Measurements from ENCODE around the gene NWD2. TPM values are rescaled to one million over a fixed set of nuclear protein-coding genes. Genes with fewer than 3 reads are reported as not detected.

Gene NWD2
- total RNA-seq, 1 experiment from 2014 or later: not detected

DNA sequence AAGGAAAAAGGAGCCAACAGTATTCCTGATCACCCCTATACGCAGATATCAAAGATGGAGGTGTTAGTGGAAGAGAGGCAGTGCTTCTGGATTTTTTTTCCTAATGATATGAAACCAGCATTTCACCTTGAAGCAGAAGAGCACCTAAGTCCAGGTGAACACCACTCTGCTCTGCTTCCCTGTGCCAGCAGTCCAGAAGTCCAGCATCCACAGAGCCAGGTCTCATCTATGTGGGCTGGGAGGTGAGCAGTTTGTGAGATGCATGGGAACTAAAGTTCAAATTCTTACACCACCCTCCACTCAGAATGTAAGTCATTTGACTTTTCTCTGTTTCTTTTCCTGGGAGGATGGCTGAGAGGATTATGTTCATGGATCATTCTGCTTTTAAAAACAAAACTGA lies 239.1 kb downstream of the NWD2 start:
- H3K27ac ChIP-seq (ENCODE audit: low read depth, low read length, poor library complexity, severe bottlenecking): no peak overlapping the region
- TF ChIP-seq EZH2 (IDR thresholded peaks at IDR 0.05; ENCODE audit: borderline replicate concordance, low read depth, low read length, poor library complexity, severe bottlenecking): no peak
- intact Hi-C loops (cut with micrococcal nuclease; ENCODE audit: unreplicated experiment): no loop called here
- no peaks in the 10 kb centered on the region for H3K4me1 ChIP-seq (ENCODE audit: insufficient read depth, low read length, poor library complexity, severe bottlenecking)
- peaks cover 23% of the 10 kb centered on the region for H3K27me3 ChIP-seq (replicated peaks; ENCODE audit: insufficient read depth, low read depth, low read length, poor library complexity)
- POLR2A ChIA-PET (ENCODE audit: low non-redundant PET): no interaction called here
- no peaks in the 10 kb centered on the region for H3K9me3 ChIP-seq (ENCODE audit: low read depth, low read length, poor library complexity, severe bottlenecking)
- no peaks in the 10 kb centered on the region for H3K36me3 ChIP-seq (ENCODE audit: insufficient read depth, low read length, poor library complexity, severe bottlenecking)
- BruUV-seq (replicated peaks): no TSS peak
- no peak for DNase-seq (ENCODE audit: low spot score)
- CTCF ChIA-PET: no interaction called here
- no peak overlapping the region for H3K4me3 ChIP-seq (ENCODE audit: low read depth, low read length, poor library complexity, severe bottlenecking)

DNA sequence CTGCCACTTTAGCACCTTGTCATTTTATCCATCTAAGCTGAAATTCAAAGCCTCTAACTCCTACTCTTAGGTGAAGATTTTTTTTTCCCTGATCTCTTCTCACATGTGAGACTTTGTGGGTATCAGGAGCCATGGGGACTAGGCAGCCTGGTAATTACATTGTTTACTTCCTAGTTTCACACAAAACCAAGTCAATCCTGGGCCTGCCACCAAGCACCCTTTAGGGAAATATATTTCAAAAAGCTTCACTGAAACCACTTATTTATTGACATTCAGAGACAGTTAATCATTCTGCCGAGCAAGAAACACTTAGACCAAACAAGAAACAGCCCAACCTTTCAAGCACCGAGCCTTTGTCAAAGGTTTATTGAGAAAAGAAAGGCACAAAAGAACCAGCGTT lies 241.6 kb downstream of the NWD2 start:
- intact Hi-C loops (cut with micrococcal nuclease; ENCODE audit: unreplicated experiment): no loop called here
- Histone ChIP-seq H3K4me1 (ENCODE audit: insufficient read depth, low read length, poor library complexity, severe bottlenecking) (no peaks in the 10 kb centered on the region), H3K36me3 (ENCODE audit: insufficient read depth, low read length, poor library complexity, severe bottlenecking) (no peaks in the 10 kb centered on the region), H3K27me3 (replicated peaks; ENCODE audit: insufficient read depth, low read depth, low read length, poor library complexity) (peaks cover 38% of the 10 kb centered on the region), H3K27ac (ENCODE audit: low read depth, low read length, poor library complexity, severe bottlenecking) (no peak overlapping the region), H3K4me3 (ENCODE audit: low read depth, low read length, poor library complexity, severe bottlenecking) (no peak overlapping the region), H3K9me3 (ENCODE audit: low read depth, low read length, poor library complexity, severe bottlenecking) (no peaks in the 10 kb centered on the region)
- no TSS peak for BruUV-seq (replicated peaks)
- TF ChIP-seq, protein P1, sequence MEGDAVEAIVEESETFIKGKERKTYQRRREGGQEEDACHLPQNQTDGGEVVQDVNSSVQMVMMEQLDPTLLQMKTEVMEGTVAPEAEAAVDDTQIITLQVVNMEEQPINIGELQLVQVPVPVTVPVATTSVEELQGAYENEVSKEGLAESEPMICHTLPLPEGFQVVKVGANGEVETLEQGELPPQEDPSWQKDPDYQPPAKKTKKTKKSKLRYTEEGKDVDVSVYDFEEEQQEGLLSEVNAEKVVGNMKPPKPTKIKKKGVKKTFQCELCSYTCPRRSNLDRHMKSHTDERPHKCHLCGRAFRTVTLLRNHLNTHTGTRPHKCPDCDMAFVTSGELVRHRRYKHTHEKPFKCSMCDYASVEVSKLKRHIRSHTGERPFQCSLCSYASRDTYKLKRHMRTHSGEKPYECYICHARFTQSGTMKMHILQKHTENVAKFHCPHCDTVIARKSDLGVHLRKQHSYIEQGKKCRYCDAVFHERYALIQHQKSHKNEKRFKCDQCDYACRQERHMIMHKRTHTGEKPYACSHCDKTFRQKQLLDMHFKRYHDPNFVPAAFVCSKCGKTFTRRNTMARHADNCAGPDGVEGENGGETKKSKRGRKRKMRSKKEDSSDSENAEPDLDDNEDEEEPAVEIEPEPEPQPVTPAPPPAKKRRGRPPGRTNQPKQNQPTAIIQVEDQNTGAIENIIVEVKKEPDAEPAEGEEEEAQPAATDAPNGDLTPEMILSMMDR (conservative IDR thresholded peaks at IDR 0.05; ENCODE audit: low read depth, low read length): no peak
- no peak for TF ChIP-seq EZH2 (IDR thresholded peaks at IDR 0.05; ENCODE audit: borderline replicate concordance, low read depth, low read length, poor library complexity, severe bottlenecking)
- POLR2A ChIA-PET (ENCODE audit: low non-redundant PET): no interaction called here
- CTCF ChIA-PET: no interaction called here
- DNase-seq (ENCODE audit: low spot score): no peak

DNA sequence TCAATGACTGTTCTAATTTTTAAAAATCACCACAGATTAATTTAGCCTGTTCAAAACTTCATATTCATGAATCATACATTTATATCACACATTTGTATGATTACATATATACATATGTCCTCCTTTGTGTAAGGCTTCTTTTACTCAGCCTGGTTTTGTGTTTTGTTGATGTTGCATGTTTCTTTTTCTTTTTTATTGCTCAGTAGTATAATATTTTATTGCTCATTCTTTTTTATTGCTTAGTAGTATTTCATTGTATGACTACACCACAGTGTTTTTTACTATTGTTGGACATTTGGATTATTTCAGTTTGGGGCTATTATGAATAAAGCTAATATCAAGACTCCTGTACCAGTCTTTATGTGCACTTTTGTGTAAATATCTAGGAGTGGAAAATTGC lies 243.1 kb downstream of the NWD2 start:
- Histone ChIP-seq H3K4me3 (ENCODE audit: low read depth, low read length, poor library complexity, severe bottlenecking) (no peak overlapping the region), H3K4me1 (ENCODE audit: insufficient read depth, low read length, poor library complexity, severe bottlenecking) (no peaks in the 10 kb centered on the region), H3K27me3 (replicated peaks; ENCODE audit: insufficient read depth, low read depth, low read length, poor library complexity) (peaks cover 42% of the 10 kb centered on the region), H3K27ac (ENCODE audit: low read depth, low read length, poor library complexity, severe bottlenecking) (no peak overlapping the region), H3K36me3 (ENCODE audit: insufficient read depth, low read length, poor library complexity, severe bottlenecking) (no peaks in the 10 kb centered on the region), H3K9me3 (ENCODE audit: low read depth, low read length, poor library complexity, severe bottlenecking) (no peaks in the 10 kb centered on the region)
- intact Hi-C loops (cut with micrococcal nuclease; ENCODE audit: unreplicated experiment): no loop called here
- TF ChIP-seq EZH2 (IDR thresholded peaks at IDR 0.05; ENCODE audit: borderline replicate concordance, low read depth, low read length, poor library complexity, severe bottlenecking): no peak
- TF ChIP-seq, protein P1 (conservative IDR thresholded peaks at IDR 0.05; ENCODE audit: low read depth, low read length): no peak
- POLR2A ChIA-PET (ENCODE audit: low non-redundant PET): no interaction called here
- CTCF ChIA-PET: no interaction called here
- no TSS peak for BruUV-seq (replicated peaks)
- DNase-seq (ENCODE audit: low spot score): no peak

DNA sequence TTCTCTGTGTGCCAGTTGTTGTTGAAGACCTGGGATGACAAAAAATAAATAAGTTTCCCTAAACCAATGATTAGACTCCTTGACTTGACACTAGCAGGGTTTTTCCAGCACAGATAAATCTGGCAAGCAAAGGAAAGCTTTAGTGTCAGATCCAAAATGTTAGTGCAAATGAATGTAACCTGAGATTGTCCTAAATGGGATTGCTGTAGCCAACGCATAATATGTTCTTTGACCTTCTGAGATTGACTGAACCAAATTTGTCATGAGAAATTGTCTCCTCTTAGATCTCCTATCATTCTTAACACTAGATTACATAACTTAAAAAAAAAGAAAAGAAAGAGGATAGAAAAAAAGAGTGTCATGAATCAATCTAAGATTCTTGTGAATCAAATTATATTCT lies 245.2 kb downstream of the NWD2 start:
- H3K9me3 ChIP-seq (ENCODE audit: low read depth, low read length, poor library complexity, severe bottlenecking): no peaks in the 10 kb centered on the region
- intact Hi-C loops (cut with micrococcal nuclease; ENCODE audit: unreplicated experiment): no loop called here
- H3K4me1 ChIP-seq (ENCODE audit: insufficient read depth, low read length, poor library complexity, severe bottlenecking): no peaks in the 10 kb centered on the region
- BruUV-seq (replicated peaks): no TSS peak
- ChIA-PET CTCF (no interaction called here), POLR2A (ENCODE audit: low non-redundant PET) (no interaction called here)
- no peak overlapping the region for H3K4me3 ChIP-seq (ENCODE audit: low read depth, low read length, poor library complexity, severe bottlenecking)
- no peak overlapping the region for H3K27ac ChIP-seq (ENCODE audit: low read depth, low read length, poor library complexity, severe bottlenecking)
- TF ChIP-seq, protein P1 (conservative IDR thresholded peaks at IDR 0.05; ENCODE audit: low read depth, low read length): no peak
- no peak for TF ChIP-seq EZH2 (IDR thresholded peaks at IDR 0.05; ENCODE audit: borderline replicate concordance, low read depth, low read length, poor library complexity, severe bottlenecking)
- peaks cover 42% of the 10 kb centered on the region for H3K27me3 ChIP-seq (replicated peaks; ENCODE audit: insufficient read depth, low read depth, low read length, poor library complexity)
- no peaks in the 10 kb centered on the region for H3K36me3 ChIP-seq (ENCODE audit: insufficient read depth, low read length, poor library complexity, severe bottlenecking)
- no peak for DNase-seq (ENCODE audit: low spot score)
